Neutrophil (primary cell): ENCODE measurements around the gene RNF152.
A peak's percentile ranks its signal among the peaks of the same experiment; 100 is the strongest.

Experiments used
- H3K27ac ChIP-seq: fragments of 200-600 bp; sonication (generic); 2 replicates; pipeline ENCODE4 v1.5.1; 2016; ENCODE audit warnings: mild to moderate bottlenecking, moderate library complexity
- H3K27me3 ChIP-seq: fragments of 200-600 bp; sonication (generic); 2 replicates; pipeline ENCODE4 v1.6.0; 2016; ENCODE audit warnings: mild to moderate bottlenecking
- H3K36me3 ChIP-seq: fragments of 200-600 bp; sonication (generic); 2 replicates; pipeline ENCODE4 v1.5.1; 2017
- H3K4me1 ChIP-seq, 2 experiments: fragments of 200-600 bp in 1 of 2; sonication (generic) in 1 of 2; 1 replicate in 1 of 2; 2 replicates in 1 of 2; pipeline versions ENCODE4 v1.5.1 to v1.6.1; 2013 to 2016; ENCODE audit warnings: low read depth in 1 of 2, low read length in 1 of 2, mild to moderate bottlenecking in 1 of 2, moderate library complexity in 1 of 2; ENCODE audit not compliant: control insufficient read depth in 1 of 2, insufficient read depth in 1 of 2
- H3K4me3 ChIP-seq, 2 experiments: fragments of 200-600 bp in 1 of 2; sonication (generic) in 1 of 2; 1 replicate in 1 of 2; 2 replicates in 1 of 2; pipeline ENCODE4 v1.5.1; 2013 to 2016; ENCODE audit warnings: low read depth in 1 of 2, low read length in 1 of 2, mild to moderate bottlenecking in 1 of 2, moderate library complexity in 1 of 2
- H3K9me3 ChIP-seq: fragments of 200-600 bp; sonication (generic); 2 replicates; pipeline ENCODE4 v1.5.1; 2016
- CTCF ChIP-seq: fragments of 200-600 bp; sonication (generic); IDR thresholded peaks from 2 replicates; pipeline ENCODE4 v1.5.1; 2016; ENCODE audit warnings: antibody characterized with exemption

RNF152 gene

GRCh38 chr18:61892683-61893308 is at the start of gene RNF152:
Gene RNF152, minus strand, starts transcription at chr18:61893007. Its CDS starts 76,544 bp downstream, at chr18:61816463.
- no peak within 1 kb of the TSS for H3K27ac ChIP-seq

GRCh38 chr18:61941948-61942471 is 49.2 kb upstream of the RNF152 start:
- Histone ChIP-seq H3K9me3 (no peaks in the 10 kb centered on the region), H3K27me3 (no peaks in the 10 kb centered on the region), H3K27ac (no peak overlapping the region), H3K36me3 (no peaks in the 10 kb centered on the region), H3K4me1 (no peaks in the 10 kb centered on the region), H3K4me3 (no peak overlapping the region)
- TF ChIP-seq CTCF: no peak

More at GRCh38 chr18:61892683-61893308, at the start of gene RNF152:
- TF ChIP-seq CTCF: no peak
- Histone ChIP-seq H3K4me1 (peaks cover 7 to 16% of the 10 kb centered on the region in 2 experiments), H3K36me3 (no peaks in the 10 kb centered on the region), H3K4me3 (peak within 1 kb of the TSS; percentile 43 to 74), H3K27me3 (peaks cover 95% of the 10 kb centered on the region), H3K9me3 (no peaks in the 10 kb centered on the region)

- no peaks in the 10 kb centered on the region for H3K27me3 ChIP-seq
- H3K4me3 ChIP-seq: no peak overlapping the region
- TF ChIP-seq CTCF: no peak
Observed at GRCh38 chr18:61939046-61939674, 46.4 kb upstream of the RNF152 start.

GRCh38 chr18:61935362-61935761 is 42.6 kb upstream of the RNF152 start:
- Histone ChIP-seq H3K9me3 (no peaks in the 10 kb centered on the region), H3K27ac (no peak overlapping the region), H3K4me3 (no peak overlapping the region), H3K4me1 (no peaks in the 10 kb centered on the region), H3K27me3 (no peaks in the 10 kb centered on the region), H3K36me3 (no peaks in the 10 kb centered on the region)
- no peak for TF ChIP-seq CTCF

More at GRCh38 chr18:61939046-61939674, 46.4 kb upstream of the RNF152 start:
- Histone ChIP-seq H3K36me3 (no peaks in the 10 kb centered on the region), H3K4me1 (no peaks in the 10 kb centered on the region), H3K27ac (no peak overlapping the region), H3K9me3 (no peaks in the 10 kb centered on the region)

GRCh38 chr18:61931654-61932379 is 39.0 kb upstream of the RNF152 start:
- no peaks in the 10 kb centered on the region for H3K36me3 ChIP-seq
- H3K4me3 ChIP-seq: no peak overlapping the region
- no peak overlapping the region for H3K27ac ChIP-seq
- H3K4me1 ChIP-seq: no peaks in the 10 kb centered on the region
- no peaks in the 10 kb centered on the region for H3K27me3 ChIP-seq
- TF ChIP-seq CTCF: no peak
- no peaks in the 10 kb centered on the region for H3K9me3 ChIP-seq
